ENCODE results near the gene NBAS.
A peak's percentile ranks its signal among the peaks of the same experiment; 100 is the strongest.
"Not testable (repeated sequence)": the region's sequence is repeated elsewhere in the genome, so short reads cannot be mapped to it uniquely, and the experiment has no call there.

Gene NBAS

DNA sequence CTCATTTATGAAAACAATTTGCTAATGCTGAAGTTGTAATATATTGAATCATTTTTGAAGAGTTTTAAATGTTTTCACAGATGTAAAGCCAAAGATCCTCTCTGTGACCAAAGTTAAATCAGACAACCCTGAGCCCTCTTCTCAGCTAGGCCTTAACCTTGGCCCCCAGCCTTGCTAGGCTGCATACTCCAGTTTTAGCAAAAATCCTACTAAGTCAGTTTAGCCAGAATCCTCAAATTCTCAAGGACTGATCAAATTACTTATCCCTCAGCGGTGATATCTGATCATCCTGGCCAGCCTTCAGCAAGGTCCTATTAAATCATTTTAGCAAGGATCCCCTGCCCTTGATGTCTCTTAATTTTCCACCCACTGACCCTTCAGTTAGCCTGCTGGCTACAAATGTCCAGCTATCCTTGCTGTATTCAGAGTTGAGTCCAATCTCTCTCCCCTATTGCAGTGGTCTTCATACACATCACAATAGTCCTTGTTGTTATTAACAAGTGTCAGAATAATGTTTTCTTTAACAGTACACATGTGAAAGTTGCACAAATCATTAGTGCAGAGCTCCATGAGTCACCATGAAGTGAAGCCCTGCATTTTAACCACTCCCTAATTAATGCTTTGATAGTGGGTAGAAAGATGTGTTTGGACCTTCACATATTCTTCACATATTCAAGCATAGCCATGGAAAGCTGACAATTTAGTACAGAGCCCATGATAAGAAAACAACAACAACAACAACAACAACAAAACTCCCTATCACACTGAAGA is 206.4 kb downstream of the NBAS start:
- no peak for DNase-seq

DNA sequence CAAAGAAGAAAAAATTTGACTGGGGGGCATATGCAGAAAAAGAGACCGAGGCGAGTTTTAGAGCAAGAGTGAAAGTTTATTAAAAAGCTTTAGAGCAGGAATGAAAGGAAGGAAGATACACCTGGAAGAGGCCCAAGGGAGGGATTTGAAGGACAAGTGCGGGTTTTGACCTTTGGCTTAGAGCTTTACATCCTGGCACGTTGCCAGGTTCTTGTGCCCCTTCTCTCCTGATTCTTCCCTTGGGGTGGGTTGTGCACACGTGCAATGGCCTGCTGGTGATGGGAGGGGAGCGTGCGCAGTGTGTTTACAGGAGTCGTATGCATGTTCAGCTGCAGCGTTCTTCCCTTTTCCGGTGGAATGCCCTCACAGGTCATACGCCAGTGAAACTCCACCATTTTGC is 208.8 kb downstream of the NBAS start:
- DNase-seq = no peak

DNA sequence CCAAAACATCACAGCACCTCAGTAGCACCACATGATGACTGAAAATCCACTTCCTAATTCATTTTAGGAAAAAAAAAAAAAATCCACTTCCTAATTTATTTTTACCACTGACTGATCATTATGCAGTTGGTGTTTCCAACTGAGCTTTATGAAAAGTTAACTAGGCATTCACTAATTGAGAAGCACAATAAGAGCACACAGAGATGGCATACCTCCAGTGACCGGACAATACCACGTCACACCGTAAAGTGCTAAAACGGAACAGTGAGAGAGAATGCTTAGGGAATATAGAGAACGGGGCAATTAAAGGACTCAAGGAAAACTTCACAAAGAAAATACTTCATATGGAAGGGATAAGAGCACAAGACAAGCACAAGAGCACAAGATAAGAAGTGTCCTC is 212.5 kb downstream of the NBAS start:
- DNase-seq = no peak

DNA sequence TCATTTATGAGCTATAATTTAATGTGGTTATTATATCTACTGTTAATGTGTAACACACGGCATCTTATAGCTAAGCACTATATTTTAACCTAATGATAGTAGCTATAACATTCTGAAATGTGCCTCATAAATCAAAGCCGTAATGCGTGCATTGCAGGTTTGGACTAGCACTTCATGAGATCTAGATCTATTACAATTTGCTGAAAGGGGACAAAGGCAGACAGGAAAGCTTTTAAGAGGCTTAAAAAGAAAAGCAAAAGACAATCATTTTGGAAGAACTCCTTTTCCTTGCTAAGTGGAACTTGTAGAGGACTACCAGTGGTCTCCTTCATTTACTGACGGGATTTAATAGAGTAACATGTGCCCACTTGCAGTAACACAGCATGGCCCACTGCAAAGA is 213.1 kb downstream of the NBAS start:
- DNase-seq = no peak

DNA sequence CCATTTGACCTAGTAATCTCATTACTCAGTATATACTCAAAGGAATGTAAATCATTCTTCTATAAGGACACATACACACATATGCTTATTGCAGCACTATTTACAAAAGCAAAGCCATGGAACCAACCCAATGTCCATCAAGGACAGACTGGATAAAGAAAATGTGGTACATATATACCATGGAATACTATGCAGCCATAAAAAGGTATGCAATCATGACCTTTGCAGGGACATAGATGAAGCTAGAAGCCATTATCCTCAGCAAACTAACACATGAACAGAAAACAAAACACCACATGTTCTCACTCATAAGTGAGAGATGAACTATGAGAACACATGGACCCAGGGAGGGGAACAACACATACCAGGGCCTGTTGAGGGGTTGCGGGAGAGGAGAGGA is 214.5 kb downstream of the NBAS start:
- no peak for DNase-seq

DNA sequence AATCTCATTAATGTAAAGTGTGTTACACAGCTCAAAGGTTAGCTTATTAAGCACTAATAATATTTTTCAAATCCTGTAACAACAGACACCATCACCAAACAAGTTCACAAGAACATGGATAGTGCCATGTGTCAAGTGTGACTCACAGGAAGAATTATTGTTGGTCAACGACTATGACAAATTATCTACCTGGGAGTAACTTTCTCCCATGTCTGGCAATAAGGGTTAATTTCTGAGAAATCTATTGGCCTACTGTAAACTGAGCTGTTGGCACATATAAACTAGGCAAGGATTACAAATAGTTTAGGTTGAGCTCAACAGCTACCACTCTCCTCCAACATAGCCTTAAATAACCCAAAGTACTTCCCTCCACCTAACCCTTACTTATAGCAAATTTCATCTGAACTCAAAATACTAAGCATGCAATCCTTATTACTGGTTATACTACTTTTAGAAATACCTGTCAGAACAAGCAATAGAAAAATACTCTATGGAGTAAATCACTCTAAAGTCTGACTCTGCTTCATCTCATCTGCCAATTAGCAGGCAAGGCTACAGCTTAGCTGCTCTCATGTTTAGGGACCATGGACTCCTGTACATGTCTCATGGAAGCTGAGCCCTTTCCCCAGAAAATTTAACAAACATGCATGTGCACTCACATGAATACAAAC is 223.0 kb downstream of the NBAS start:
- peak; percentile 17 for DNase-seq

DNA sequence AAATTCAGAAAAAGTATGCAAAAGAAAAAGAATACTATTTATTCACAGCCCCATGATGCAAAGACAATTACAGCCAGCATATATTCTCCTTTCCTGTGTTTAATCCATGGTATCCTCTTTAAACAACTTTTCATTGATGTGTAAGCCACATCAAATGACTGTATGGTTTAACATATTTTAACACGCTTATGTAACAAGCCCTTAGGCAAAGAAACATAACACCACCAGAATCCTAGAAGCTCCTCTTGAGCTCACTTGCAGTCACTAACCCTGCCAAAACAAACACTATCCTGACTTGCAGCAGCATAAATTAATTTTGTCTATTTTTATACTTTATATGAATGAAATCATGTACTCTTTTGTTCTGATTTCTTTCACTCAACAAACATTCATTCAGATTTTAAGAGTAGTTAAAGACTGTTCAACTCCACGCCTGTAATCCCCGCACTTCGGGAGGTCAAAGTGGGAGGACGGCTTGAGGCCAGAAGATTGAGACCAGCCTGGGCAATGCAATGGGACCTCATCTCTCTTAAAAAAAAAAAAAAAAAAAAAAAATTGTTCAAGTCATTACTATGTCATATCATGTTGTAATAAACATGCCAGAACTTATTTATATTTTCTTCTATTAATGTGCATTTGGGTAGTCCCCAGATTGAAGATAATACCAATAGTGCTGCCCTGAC is 226.3 kb downstream of the NBAS start:
- DNase-seq = peak; percentile 82

DNA sequence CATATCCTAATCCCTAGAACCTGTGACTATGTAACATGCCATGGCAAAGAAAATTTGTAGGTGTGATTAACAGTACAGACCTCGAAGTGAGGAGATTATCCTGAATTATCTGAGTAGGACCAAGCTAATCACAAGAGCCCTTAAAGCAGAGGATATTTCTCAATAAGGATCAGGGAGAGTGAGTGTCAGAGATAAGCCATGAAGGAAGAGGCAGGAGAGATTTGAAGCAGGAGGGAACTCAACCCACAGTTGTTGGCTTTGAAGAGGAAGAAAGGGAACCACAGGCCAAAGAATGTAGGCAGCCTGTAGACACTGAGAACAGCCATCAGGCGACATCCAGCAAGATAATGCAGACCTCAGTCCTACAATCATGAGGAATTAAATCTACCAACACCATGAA is 229.3 kb downstream of the NBAS start:
- DNase-seq = no peak

DNA sequence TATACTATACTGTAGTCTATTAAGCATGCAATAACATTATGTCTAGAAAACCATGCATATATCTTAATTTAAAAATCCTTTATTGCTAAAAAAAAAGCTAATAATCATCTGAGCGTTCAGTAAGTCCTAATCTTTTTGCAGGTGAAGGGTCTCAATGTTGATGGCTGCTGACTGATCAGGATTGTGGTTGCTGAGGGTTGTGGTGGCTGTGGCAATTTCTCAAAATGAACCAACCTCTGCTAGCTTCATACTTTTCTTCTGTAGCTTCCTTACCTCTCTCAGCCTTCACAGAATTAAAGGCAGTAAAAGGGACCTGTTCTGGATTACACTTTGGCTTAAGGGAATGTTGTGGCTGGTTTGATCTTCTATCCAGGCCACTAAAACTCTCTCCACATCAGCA is 235.8 kb downstream of the NBAS start:
- no peak for DNase-seq

DNA sequence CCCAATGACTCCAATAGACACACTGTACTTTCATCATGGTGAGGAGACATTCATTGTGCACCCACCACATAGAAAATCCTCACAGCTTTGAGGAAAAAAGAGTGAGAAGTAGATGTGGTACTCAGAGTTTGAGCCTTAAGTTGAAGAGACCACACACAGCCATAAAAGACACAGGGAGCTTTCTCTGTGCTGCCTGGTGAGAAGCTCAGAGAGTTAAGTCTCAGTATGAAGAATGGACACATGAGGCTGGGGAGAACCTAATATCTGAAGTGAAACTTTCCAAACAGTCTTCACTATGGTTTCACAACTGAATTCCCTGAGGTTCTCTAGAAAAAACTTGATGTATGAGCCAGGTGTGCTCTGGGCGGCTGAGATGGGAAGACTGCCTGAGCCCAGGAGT is 237.9 kb downstream of the NBAS start:
- DNase-seq = no peak

DNA sequence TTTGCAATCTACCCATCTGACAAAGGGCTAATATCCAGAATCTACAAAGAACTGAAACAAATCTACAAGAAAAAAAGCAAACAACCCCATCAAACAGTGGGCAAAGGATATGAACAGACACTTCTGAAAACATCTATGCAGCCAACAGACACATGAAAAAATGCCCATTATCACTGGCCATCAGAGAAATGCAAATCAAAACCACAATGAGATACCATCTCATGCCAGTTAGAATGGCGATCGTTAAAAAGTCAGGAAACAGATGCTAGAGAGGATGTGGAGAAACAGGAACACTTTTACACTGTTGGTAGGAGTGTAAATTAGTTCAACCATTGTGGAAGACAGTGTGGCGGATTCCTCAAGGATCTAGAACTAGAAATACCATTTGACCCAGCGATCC is 239.7 kb downstream of the NBAS start:
- not testable (repeated sequence) for DNase-seq

DNA sequence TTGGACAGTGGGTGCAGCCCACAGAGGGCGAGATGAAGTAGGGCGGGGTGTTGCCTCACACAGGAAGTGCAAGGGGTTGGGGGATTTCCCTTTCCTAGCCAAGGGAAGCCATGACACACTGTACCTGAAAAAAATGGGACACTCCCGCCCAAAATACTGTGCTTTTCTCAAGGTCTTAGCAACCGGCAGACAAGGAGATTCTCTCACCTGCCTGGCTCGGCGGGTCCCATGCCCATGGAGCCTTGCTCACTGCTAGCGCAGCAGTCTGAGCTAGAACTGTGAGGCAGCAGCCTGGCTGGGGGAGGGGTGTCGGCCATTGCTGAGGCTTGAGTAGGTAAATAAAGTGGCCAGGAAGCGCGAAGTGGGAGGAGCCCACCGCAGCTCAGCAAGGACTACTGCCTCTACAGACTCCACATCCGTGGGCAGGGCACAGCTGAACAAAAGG is 244.7 kb downstream of the NBAS start:
- peak; percentile 85 for DNase-seq

DNA sequence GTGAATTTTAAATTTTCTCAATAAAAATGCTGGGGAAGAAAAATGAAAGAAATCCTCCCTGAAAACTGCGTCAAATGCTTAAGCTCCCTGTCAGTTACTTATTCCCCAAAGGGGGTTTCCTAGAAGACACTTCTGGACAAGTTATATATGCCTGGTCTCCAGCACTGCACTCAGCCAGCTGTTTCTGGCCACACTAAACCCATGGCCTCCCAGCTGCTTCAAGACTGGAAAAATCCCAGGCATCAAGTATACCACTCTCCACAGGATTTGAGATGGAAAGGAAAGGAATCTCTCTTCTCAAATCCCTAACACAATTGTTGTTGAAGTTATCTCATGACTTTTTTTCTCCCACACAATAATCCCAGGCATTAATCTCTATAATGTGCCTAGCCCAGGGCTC is 245.7 kb downstream of the NBAS start:
- DNase-seq = no peak

DNA sequence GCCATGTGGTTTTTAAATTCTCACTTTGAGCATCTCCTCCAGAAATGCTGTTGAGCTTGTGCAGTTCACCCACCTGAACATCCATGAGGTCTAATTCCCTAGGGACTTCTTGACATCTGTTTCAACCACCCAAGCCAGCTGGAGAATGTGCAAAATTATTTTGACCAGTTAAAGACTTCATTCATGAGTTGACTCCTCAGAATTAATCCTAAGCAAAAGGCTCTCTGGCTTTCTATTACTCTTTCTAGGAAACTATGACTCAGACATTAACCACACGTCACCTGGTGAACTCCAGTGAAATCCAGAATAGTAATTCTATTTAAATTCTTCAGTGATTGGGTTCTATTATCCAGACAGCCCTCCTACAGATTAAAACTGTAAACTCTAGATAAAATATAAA is 247.5 kb downstream of the NBAS start:
- no peak for DNase-seq

DNA sequence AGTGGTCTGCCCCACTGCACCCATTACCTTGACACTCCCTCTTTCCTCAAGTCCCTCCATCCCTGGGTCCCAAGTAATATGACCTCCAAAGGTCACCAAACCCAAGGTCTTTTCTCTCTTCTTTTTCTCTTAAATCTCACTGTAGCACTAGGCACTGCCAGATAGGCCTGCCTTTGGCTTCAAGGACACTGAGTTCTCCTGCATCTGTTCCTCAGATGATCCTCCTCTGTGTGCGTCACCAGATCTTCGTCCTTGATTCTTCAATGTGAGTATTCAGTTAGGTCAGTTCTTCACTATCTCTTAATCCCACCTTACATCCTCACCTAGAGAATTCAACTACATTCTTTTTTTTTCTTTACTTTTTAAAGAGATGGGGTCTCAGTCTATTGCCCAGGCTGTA is 249.2 kb downstream of the NBAS start:
- DNase-seq = no peak

DNA sequence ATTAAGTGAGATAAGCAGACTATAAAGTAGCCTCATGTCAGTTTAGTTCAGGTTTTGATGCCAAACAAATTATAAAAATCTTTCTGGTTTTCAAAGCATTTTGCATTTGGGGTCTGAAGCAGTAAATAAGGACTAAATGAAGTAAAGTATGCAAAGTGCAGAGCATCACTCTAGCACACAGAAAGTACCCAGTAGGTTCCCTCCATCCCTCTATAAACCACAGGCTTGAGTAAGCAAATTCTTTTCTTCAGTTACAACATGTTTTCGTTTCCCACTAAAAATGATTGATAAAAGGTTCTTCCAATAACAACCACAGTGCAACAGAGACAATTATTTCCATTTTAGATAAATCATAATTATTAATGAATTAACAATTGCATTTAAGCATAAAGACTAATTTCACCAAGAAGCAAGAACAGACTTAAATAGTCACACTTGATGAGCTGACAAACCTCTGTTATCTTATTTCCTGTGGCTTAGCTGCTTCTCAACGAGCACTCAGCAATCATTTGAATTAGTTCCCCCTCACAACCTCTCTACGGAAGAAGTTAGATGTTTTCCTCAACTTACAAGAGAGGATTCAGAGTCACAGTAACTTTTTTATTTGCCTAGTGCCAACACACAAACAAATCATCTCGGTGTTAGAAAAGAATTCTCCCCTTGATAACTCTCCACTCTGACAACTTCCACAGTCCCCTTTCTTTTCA is 249.8 kb downstream of the NBAS start:
- no peak for DNase-seq

DNA sequence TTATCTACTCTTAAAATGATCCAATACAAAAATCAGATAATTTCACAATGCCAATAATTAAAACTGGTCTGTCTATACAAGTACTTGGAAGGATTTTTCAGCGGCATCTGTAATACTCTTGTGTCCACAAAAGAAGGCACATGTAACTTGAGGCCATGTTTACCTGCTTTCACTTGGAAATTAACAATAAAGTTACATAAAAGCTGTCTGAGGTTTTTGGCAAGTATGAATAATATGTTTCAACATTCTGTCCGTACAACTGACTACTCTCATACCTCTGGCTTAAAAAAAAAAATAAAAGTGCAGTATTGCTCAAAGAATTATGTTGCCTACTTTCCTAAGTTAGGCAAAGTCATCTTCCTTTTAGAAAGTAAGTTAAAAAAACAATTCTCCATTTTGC is 253.6 kb downstream of the NBAS start:
- no peak for DNase-seq

DNA sequence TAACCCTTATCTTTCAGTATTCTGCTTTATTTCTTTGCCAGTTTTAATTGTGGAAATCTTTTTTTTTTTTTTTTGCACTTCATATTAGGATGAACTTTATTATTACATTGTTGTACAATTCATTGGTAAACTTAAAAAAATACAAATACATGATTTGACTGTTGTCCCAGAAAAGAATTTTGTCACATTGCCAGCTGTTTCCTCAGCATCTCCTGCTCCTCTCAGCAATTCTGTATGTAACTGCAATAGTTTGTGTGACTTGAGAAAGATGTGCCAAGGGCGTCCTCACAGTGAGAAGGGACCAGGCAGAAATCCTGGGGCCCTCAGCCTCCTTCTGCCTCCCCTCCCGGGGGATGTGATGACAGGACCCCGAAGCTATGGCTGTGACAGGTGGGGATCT is 254.4 kb downstream of the NBAS start:
- DNase-seq = no peak

DNA sequence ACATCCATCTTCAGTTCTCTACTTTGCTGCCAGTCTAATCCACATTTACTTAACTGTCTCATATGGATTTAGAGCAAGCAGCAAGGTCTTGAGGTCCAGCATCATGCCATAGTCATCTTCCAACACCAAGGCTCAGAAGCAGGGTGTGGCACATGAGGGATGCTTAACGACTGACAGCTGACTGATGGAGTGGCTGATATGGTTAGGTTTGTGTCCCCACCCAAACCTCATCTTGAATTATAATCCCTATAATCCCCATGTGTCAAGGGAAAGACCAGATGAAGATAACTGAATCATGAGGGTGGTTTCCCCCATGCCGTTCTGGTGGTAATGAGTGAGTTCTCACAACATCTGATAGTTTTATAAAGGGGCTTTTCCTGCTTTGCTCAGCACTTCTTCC is 257.3 kb downstream of the NBAS start:
- no peak for DNase-seq

DNA sequence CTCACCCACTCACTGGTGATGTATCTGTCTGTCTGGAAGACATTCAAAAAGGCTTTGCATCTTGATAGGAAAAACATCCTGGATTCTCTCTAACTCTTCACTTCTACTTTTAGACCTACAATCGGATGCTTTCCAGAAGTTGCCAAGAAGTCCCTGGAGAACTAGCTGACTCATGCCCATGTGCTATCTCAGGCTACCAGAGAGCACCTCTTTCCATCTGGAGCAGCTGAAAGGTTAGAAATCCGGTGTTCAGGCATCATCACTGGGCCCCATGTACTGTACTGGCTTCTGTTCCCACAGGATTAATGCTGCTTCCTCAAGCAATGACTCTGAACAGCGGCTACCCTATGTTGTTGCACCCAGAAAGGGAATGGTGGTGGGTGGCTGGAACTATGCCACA is 259.0 kb downstream of the NBAS start:
- DNase-seq = no peak

DNA sequence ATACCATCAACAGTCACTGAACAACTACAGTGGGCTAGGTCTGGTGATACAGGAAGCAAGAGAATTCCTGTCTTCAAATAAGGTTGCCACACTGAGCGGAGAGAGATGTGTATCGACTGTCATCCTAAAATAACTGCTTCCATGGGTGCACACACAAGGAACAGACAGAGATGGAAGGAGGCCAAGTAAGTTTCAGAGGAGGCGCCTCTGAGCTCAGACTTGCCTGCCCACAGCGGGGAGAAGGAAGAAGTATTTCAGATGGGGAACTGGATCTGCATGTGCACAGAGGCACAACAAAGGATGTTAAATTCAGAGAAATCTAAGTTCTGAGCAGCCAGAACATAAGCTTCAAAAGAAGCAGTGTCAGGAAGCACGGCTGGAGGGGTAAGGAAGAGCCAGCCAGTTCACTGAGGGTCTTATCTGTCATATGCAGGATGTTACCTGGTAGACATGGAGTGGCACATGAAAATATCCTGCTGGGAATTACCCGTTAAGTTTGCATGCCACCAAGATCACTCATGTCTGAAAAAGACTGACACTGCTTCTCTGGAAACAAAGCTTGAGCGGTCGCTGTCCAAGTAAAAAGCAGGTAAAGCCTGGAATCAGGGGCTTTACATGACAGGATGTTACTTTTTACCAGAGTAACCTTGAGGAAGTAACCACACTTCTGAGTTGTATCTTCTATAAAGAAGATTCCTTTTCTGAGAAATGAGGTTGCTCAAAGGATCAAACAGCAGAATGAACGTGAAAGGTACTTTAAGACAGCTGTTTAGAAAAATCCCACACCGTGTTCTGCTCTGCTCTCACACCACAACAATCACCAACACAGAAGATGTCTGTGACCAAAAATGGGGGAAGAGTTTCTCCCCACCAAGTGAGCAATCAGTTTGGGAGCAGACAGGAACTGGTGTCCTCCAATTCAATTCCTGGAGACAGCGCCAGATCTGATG is 260.2 kb downstream of the NBAS start:
- no peak for DNase-seq

DNA sequence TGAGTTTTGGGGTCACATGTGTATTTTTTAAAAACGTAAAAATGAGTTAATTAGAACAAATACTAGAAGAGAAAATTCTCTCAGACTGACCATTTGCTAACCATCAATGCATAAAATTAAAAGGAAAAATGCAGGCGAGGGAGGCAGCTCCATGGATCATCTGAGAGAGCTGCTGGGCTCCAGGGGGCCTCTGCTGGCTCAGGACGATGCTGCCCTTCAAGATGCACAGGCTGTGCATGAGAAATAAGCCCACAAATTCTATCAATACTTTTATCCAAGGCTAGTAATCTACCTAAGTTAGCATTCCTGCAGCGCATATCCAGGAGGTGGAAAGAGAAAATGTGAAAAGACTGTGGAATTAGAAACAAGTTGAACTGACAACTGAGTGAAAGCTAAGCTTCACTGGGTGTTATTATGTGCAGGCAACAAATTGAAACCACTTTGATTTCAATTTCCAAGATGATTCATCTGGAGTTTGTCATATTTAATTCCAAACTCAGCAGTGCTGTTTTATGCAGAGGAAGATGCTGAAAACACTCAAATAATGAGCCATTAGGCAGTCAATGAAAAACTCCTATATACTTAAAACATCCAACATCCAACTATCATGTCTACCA is 261.1 kb downstream of the NBAS start:
- no peak for DNase-seq
